Fibroblast of pulmonary artery (primary cell): ENCODE results near the gene SRPRA.
"Not testable (repeated sequence)": the region's sequence is repeated elsewhere in the genome, so short reads cannot be mapped to it uniquely, and the experiment has no call there.

Source experiments
- DNase-seq: peaks from one replicate; pipeline ENCODE4 v3.0.0-alpha.2; 2010; ENCODE audit warnings: low read depth
- H3K4me3 ChIP-seq: replicated peaks from 2 replicates; pipeline ENCODE4 v1.5.1; 2011; ENCODE audit warnings: low read depth, mild to moderate bottlenecking, control low read depth, low read length, moderate library complexity
- TF ChIP-seq, protein P1 (sequence below): IDR thresholded peaks from 2 replicates; pipeline ENCODE4 v1.5.1; 2011; ENCODE audit warnings: mild to moderate bottlenecking, control low read depth, low read length, inconsistent platforms; ENCODE audit errors: missing control alignments

The SRPRA gene

DNA sequence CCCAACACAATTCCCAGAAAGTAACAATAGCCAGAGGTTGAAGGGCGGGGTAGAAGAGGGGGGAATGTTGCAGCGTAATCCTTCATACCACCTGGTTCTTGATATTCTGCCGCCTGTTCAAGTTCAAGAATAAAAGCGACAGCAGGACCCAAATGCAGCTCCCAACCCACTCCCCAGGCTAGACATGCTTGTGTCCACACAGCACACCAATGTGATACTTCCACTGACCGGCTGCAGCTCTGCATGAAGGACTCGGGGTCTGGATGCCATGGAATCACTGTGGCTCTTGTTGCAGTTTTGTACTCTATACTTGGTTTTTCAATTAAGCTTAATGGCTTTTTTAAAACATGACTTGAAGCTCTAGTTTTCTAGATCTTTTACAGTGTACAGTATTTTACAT lies 6.5 kb downstream of the SRPRA start:
- TF ChIP-seq, protein P1, sequence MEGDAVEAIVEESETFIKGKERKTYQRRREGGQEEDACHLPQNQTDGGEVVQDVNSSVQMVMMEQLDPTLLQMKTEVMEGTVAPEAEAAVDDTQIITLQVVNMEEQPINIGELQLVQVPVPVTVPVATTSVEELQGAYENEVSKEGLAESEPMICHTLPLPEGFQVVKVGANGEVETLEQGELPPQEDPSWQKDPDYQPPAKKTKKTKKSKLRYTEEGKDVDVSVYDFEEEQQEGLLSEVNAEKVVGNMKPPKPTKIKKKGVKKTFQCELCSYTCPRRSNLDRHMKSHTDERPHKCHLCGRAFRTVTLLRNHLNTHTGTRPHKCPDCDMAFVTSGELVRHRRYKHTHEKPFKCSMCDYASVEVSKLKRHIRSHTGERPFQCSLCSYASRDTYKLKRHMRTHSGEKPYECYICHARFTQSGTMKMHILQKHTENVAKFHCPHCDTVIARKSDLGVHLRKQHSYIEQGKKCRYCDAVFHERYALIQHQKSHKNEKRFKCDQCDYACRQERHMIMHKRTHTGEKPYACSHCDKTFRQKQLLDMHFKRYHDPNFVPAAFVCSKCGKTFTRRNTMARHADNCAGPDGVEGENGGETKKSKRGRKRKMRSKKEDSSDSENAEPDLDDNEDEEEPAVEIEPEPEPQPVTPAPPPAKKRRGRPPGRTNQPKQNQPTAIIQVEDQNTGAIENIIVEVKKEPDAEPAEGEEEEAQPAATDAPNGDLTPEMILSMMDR: no peak
- no peak for DNase-seq
- H3K4me3 ChIP-seq: no peak overlapping the region

DNA sequence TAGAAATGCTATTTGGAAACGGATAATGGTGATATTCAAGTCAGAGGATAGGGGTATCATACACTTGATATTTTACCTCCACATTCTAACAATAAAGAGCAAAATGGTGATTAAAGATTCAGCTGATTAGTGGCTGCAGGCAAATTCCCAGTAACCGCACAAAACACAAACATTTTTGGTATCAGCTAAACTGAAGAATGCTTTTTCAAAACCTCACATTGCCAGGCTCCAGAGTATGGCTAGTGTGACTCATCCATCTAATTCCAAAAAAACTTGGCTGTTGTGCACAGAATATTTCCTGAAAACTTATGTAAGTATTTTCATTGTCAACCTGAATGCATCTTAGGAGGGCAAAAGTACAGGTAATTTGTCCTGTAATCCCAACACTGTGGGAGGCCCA lies 10.9 kb downstream of the SRPRA start:
- no peak overlapping the region for H3K4me3 ChIP-seq
- DNase-seq: peak; percentile 62
- TF ChIP-seq, protein P1: no peak

DNA sequence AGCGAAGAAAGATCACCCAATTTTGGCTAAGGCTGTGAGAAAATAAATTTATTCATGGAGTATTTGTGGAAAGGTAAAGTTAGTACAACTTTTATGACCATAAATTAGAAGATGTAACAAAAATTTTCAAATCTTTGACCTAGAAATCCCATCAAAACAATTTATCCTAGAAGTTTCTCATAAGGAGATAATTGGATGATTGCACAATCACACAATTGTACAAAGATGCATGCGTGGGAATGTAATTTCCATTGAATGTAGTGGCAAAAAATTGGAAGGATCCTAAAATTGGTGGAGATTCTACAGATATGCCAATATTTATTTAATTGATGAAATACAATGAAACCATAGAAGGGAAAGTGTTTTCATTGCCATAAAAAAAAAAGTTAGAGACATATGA lies 11.6 kb downstream of the SRPRA start:
- TF ChIP-seq, protein P1: no peak
- DNase-seq: no peak

DNA sequence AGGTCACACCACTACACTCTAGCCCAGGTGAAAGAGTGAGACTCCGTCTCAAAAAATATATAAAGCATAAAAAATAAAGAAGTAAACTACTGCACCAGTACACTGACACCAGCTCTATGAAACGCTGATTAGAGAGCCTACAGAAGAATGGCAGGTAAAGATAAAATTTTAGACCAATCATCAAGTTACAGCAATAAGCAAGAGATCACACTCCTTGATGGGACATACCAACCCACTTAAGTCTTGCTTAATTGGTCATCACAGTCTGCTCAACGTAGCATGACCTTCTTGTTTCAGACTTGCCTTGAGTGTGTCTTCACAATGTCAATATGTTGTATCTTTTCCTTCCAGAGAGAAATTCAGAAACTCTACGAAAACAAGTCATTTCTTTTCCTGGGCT lies 12.5 kb downstream of the SRPRA start:
- no peak for DNase-seq
- no peak overlapping the region for H3K4me3 ChIP-seq
- TF ChIP-seq, protein P1: no peak

More for the DNA sequence above, 11.6 kb downstream of the SRPRA start:
- no peak overlapping the region for H3K4me3 ChIP-seq

DNA sequence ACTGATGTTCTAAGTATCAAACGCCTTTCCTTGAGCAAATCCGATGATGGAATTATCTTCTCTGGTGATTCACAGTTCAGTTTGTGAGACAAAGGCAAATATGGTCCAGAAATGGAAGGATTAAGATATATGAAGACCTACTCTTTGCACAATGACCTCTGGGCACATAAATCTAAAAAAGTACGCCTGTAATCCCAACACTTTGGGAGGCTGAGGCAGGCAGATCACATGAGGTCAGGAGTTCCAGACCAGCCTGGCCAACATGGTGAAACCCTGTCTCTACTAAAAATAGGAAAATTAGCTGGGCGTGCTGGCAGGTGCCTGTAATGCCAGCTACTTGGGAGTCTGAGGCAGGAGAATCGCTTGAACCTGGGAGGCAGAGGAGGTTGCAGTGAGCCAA lies 13.2 kb downstream of the SRPRA start:
- DNase-seq, H3K4me3 ChIP-seq: not testable (repeated sequence)

DNA sequence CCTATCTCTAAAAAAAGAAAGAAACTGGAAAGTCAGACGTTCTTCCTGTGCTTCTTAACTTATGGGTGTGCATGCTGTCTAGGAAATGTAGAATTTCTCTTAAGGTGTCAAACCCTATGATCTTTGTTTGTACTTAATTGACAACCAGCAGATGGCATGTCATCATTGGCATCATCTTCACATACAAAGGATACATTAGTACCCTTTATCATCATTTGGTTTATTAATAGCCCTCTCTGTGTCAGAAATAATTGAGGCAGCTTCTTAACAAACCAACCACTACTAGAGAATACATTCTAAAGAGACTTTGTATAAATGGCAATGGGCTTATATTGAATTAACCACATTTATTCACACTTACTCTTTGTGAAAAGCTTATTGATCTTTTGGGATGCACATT lies 13.9 kb downstream of the SRPRA start:
- no peak overlapping the region for H3K4me3 ChIP-seq
- DNase-seq: no peak
- TF ChIP-seq, protein P1: no peak

DNA sequence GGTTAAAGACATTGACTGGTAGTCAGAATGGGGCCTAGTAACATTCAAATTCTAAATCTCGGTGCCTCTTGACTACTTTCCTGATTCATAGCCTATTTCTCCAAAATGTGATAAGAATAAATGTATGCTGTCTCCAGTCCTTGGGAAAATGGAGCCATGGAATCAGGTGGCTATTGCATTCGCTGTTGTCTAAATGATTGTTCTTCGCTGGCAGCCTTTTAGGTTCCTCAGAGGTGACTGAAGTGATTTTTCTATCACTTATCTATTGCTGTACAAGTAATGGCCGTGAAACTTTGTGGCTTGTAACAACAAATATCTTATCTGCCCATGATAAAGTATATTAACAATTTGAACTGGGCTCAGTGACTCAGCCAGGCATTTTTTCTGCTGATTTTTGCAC lies 15.4 kb downstream of the SRPRA start:
- DNase-seq: no peak
- TF ChIP-seq, protein P1: no peak

DNA sequence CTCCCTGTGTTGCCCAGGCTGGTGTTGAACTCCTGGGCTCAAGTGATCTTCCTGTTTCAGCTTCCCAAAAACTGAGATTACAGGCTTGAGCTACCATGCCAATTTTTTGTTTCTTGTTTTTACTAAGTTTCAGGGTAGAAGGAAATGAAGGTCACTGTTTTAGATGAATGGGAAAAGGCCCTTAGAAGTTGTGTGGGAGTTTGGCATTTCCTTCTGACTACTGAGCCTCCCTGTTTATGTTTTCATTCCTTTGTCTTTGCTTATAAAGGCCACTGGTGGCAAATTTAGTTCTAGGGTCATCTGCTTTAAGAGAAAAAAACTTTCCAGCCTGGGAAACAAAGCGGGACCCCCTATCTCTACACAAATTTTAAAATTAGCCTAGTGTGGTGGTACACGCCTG lies 22.1 kb downstream of the SRPRA start:
- TF ChIP-seq, protein P1: no peak
- DNase-seq: peak; percentile 80
- no peak overlapping the region for H3K4me3 ChIP-seq

More for the DNA sequence above, 15.4 kb downstream of the SRPRA start:
- H3K4me3 ChIP-seq: no peak overlapping the region
